ENCODE measurements around the gene DNAAF2.
"Not testable (repeated sequence)": the region's sequence is repeated elsewhere in the genome, so short reads cannot be mapped to it uniquely, and the experiment has no call there.

Gene DNAAF2

GRCh38 chr14:49620182-49621113, 14.6 kb downstream of the DNAAF2 start, which contains the start of the genes MGAT2 and RPL36AL:
MGAT2 (plus strand) TSS chr14:49620799; CDS start chr14:49621269, 470 bp downstream.
RPL36AL (minus strand) TSS chr14:49620626; CDS start chr14:49619104, 1,522 bp downstream.
- peak; percentile 94 to 95 for DNase-seq

- no peak for DNase-seq
These were observed 15.3 kb downstream of the DNAAF2 start for GRCh38 chr14:49619730-49620129.

- DNase-seq = not testable (repeated sequence)
These were observed 15.8 kb downstream of the DNAAF2 start for GRCh38 chr14:49619273-49619672.

DNA sequence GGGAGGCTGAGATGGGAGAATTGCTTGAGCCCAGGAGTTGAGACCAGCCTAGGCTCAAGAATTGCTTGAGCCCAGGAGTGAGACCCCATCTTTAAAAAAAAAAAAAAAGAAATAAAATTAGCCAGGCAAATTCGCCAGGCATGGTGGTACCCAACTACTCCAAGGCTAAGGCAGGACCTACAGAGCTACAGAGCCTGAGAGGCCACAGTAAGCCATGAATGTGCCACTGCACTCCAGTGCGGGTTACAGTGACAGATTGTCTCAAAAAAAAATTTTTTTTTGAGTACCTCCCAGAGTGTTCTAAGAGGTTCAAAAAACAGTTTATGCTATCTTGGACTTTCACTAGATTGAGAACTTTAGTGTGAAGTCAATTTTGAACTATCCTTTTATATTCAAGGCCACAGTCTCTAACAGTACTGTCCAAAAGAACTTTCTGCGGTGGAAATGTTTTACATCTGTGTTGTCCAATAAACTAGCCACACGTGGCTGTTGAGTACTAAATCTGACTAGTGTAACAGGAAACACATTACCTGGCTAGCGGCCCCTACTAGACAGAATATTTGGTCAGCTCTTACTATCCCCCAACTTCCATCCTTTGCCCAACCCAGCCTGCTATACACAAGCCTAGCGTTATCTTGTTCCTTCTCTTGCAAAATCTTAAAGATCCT, 17.1 kb downstream of the DNAAF2 start:
- DNase-seq = no peak

DNA sequence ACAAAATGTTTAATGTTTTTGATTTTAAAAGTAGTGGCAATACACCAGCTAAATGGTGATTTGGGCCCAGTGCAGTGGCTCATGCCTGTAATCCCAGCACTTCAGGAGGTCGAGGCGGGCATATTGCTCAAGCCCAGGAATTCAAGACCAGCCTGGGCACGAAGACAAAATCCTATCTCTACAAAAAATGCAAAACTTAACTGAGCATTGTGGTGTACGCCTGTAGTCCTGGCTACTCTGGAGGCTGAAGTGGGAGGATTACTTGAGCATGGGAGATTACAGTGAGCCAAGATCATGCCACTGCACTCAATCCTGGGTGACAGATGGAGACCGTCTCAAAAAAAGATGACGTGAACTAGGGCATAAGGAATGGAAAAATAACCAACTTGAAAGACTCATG, 19.3 kb downstream of the DNAAF2 start:
- no peak for DNase-seq

GRCh38 chr14:49614196-49614595, 20.8 kb downstream of the DNAAF2 start:
- DNase-seq = no peak

DNA sequence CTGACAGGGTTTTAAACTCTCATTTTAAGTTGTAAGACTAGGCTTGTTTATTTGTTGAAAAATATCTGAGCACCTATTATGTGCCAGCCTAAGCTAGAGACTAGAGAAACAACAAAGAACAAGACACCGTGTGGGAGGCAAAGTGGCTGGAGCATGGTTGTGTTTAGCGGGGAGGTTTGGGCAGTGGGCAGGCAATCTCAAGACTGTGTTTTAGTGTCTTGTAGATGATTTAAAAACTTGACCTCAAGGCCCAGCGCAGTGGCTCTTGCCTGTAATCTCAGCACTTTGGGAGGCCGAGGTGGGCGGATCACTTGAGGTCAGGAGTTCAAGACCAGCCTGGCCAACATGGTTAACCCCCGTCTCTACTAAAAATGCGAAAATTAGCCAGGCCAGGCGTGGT, 22.4 kb downstream of the DNAAF2 start:
- no peak for DNase-seq

DNA sequence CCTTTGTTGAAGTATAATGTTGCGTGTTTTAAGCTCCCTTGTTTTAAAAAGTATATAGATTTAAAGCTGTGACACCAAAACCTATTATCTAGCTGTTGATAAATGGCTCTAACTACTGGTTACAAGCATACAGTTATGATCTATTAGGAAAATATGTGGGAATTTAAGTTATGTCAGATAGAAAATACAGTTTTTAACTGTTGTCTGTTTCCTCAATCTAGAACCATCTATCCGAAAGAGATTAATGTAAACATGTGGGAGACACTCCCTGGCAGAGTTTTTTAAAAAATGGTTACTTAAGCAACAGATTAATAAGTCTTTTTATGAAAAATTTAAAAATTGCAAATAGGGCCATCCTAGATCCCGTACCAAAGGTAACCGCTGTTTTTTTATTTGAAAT, 22.8 kb downstream of the DNAAF2 start:
- no peak for DNase-seq

DNA sequence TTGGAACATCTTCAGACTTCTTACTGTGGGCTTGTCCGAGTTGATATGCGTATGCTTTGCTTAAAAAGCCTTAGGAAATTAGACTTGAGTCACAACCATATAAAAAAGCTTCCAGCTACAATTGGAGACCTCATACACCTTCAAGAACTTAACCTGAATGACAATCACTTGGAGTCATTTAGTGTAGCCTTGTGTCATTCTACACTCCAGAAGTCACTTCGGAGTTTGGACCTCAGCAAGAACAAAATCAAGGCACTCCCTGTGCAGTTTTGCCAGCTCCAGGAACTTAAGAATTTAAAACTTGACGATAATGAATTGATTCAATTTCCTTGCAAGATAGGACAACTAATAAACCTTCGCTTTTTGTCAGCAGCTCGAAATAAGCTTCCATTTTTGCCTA, 27.5 kb downstream of the DNAAF2 start:
- DNase-seq = no peak

DNA sequence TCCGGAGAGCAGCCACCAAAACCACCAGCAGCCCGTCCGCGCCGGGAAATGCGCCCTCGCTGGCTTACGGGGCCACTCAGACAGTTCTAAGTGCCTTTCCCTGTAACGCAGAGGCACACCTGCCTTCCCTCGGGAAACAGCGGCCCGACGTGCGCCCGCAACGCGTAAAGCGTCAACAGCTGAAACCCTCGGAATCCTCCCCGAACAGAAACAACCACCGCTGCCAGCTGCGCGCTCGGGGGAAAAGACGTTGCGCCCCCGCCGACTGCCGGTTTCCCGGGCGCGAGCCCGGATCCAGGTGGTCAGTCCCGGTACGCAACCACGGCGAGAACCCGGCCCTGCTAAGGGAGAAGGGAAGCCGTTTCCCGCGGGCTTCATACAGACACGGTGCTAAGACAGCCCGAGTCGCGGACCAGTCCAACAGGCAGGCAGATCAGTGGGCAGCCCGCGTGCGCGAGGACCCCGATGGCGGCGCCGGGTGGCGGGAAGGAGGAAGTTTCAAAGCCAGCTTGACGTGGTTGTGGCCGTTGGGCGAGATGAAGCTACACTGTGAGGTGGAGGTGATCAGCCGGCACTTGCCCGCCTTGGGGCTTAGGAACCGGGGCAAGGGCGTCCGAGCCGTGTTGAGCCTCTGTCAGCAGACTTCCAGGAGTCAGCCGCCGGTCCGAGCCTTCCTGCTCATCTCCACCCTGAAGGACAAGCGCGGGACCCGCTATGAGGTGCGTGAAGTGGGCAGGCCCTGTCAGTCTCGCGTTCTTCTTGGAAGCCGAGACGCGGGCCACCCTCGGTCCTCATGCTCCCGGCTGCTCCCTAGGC, 36.4 kb downstream of the DNAAF2 start, which contains the start of gene LRR1:
TSS of gene LRR1 (plus strand) at position 456 of the 816 bp plus-strand sequence. CDS start at position 537, 81 bp downstream.
- DNase-seq = peak; percentile 71

DNA sequence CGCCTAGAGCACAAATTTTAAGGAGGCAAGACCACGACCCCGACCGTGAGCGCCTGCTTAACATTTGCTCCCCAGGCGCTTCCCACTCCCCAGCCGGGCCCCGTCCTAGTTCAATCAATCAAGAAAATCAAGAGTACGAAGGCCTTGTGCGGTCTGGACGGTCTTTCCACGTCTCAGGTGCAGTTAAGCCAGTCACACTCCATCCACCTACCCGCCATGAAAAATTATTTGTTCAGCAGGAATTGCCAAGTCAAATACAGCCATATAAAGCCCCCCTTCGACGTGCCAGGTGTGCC, 36.9 kb downstream of the DNAAF2 start:
- no peak for DNase-seq

GRCh38 chr14:49594347-49595091, 40.5 kb downstream of the DNAAF2 start:
- DNase-seq = no peak

- DNase-seq = no peak
These were observed 42.0 kb downstream of the DNAAF2 start for GRCh38 chr14:49593016-49593415.

DNA sequence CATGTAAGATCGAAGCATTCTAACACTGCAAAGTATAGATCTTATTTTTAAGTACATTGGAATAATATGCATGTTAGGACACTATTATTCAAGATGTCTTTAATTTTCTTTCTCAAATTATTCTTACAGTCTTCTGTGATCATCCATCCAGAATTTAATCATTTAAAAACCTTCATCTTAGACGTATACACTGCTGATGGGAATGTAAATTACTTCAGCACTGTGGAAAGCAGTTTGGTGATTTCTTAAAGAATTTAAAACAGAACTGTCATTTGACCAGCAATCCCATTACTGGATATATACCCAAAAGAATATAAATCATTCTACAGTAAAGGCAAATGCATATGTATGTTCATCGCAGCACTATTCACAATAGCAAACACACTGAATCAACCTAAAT, 45.7 kb downstream of the DNAAF2 start:
- no peak for DNase-seq

DNA sequence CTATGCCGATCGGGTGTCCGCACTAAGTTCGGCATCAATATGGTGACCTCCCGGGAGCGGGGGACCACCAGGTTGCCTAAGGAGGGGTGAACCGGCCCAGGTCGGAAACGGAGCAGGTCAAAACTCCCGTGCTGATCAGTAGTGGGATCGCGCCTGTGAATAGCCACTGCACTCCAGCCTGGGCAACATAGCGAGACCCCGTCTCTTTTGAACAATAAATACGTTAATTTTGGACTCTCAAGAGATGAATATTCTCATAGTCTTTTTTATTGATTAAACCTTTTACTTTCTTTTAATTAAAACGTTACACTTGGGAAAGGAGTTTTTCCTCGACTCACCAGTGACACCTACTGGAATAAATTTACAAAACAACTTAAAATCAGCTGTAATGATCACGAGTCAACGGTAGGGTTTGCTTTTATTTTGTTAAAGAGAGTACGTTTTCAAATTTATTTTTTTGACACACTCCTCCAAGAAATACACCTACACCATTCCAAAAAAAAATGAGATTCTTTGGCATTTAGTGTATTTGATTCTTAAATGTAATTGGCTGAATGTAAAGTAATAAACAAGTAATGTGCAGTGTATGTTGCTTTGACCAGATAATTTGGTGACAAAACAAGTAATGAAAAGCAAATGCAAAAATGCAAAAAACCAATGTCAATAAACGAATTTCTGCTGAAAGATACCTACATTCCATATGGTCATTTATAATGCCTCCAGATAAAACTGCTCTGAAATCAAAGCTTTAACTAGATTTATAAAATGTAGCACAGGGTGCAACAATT, 48.2 kb downstream of the DNAAF2 start:
- DNase-seq = peak; percentile 69 to 73

- DNase-seq = peak; percentile 97
These were observed 49.0 kb downstream of the DNAAF2 start, which contains the start of gene RPS29 for GRCh38 chr14:49585803-49586672. RPS29 (minus strand) TSS chr14:49586380; CDS start chr14:49586346, 34 bp downstream.

DNA sequence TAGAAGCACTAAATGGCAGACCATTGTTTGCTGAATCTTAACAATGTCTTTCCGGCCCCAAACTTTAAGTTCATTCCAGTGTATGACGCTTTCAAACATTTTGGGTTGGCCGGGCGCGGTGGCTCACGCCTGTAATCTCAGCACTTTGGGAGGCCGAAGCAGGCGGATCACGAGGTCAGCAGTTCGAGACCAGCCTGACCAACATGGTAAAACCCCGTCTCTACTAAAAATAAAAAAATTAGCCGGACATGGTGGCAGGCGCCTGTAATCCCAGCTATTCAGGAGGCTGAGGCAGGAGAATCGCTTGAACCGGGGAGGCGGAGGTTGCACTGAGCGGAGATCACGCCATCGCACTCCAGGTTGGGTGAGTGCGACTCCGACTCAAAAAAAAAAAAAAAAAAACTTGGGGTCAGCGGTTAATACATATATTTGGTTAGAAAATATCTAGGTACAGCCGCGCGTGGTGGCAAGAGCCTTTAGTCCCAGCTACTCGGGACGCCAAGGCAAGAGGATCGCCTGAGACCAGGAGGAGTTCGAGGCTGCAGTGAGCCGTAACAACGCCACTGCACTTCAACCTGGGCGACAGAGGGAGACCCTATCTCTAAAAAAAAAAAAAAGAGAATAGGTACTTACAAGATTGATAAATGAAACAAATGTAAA, 49.9 kb downstream of the DNAAF2 start:
- DNase-seq = not testable (repeated sequence)

DNA sequence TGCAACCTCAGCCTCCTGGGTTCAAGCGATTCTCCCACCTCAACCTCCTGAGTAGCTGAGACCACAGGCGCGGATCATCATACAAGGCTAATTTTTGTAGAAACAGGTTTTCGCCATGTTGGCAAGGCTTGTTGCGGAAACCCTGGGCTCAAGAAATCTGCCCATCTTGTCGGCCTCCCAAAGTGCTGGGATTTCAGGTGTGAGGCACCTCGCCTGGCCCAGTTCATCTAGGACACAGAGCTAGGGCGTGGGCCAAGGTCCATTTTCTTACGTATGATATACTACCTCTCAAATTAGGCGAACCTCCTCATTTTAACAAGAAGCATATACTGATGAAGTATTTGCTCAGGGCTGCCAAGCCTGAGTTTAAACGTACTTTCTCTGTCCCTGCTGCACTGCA, 51.0 kb downstream of the DNAAF2 start:
- no peak for DNase-seq

DNA sequence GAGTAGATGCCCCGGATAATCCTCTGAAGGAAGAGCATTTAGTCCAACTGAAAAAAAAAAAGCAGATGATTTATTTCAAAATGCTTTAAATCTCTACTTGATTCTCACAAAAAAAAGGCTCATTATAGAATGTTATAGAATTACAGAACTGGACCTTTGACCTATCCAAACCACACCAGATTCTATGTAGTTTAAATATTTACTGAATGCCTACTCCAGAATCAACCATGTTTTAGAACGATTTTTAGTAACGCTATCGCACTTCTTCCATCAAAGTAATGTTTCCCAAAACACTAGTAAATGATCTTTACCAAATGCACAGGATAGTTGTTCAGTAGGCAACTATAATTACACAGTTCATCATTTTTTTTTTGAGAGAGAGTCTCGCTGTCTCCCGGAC, 51.4 kb downstream of the DNAAF2 start:
- DNase-seq = no peak

Measured in AML-193 (cell line).